GM12878 (cell line): ENCODE results near the gene PCGF6. TPM values are rescaled to one million over a fixed set of nuclear protein-coding genes. Genes with fewer than 3 reads are reported as not detected.

Experiments
- ATAC-seq: fragments of 200-7000 bp; cut with Tn5 transposase; 3 replicates; pipeline ENCODE4 v1.9.1; 2020; ENCODE audit warnings: mild to moderate bottlenecking, moderate library complexity
- BruUV-seq: library from RNA; stranded (reverse); fragments of 400-500 nt; replicated peaks from 2 replicates; lab custom pipeline; 2021; lab: Mats Ljungman, UMichigan
- CTCF ChIA-PET: fragments of 300-600 bp; sonication (Branson Sonifier 250); formaldehyde crosslinking; extraction: SDS; loops from one replicate; lab custom pipeline; 2021; ENCODE audit warnings: inconsistent platforms; lab: Yijun Ruan, JAX
- POLR2A ChIA-PET: fragments of 350-600 bp; formaldehyde crosslinking; extraction: SDS; loops from one replicate; lab custom pipeline; 2021; ENCODE audit warnings: inconsistent platforms; lab: Charles Lee
- RAD21 ChIA-PET: fragments of 300-600 bp; sonication (Branson Sonifier 250); formaldehyde crosslinking; loops from one replicate; lab custom pipeline; 2023; ENCODE audit warnings: antibody characterized with exemption; ENCODE audit not compliant: unreplicated experiment; lab: Charles Lee
- SMC1A ChIA-PET: fragments of 300-600 bp; sonication (Branson Sonifier 250); formaldehyde crosslinking; loops from one replicate; lab custom pipeline; 2023; ENCODE audit not compliant: unreplicated experiment, uncharacterized antibody; lab: Charles Lee
- DNase-seq: peaks from one replicate; pipeline ENCODE4 v3.0.0-alpha.2; 2011; ENCODE audit warnings: low read depth, low spot score
- FAIRE-seq: peaks from 3 replicates; lab custom pipeline; 2011; peaks lifted over from hg19 to GRCh38; lab: Jason Lieb, UNC
- H2AFZ ChIP-seq: 2 replicates; pipeline ENCODE4 v1.6.0; 2011; ENCODE audit warnings: low read depth, low read length, control low read depth; ENCODE audit not compliant: control insufficient read depth
- H3K27ac ChIP-seq: 2 replicates; pipeline ENCODE4 v1.5.1; 2011; ENCODE audit warnings: control low read depth; ENCODE audit not compliant: control insufficient read depth, insufficient read depth
- H3K27me3 ChIP-seq, 2 experiments: replicated peaks in 1 of 2; 2 replicates each; pipeline versions ENCODE4 v1.6.0 to v1.6.1; 2011; ENCODE audit warnings: low read length in 1 of 2; ENCODE audit not compliant: control insufficient read depth in 2 of 2, insufficient read depth in 2 of 2
- H3K36me3 ChIP-seq, 2 experiments: 2 replicates each; pipeline ENCODE4 v1.5.1; 2011; ENCODE audit warnings: low read length in 1 of 2; ENCODE audit not compliant: control insufficient read depth in 2 of 2, insufficient read depth in 2 of 2
- H3K4me1 ChIP-seq: 2 replicates; pipeline ENCODE4 v1.6.1; 2011; ENCODE audit warnings: mild to moderate bottlenecking, low read length, moderate library complexity, mixed read lengths; ENCODE audit not compliant: control insufficient read depth, insufficient read depth
- H3K4me2 ChIP-seq: 2 replicates; pipeline ENCODE4 v1.6.0; 2011; ENCODE audit warnings: control low read depth; ENCODE audit not compliant: control insufficient read depth, insufficient read depth
- H3K4me3 ChIP-seq: fragments of 200-600 bp; sonication (generic); 2 replicates; pipeline ENCODE4 v1.5.1; 2016
- H3K79me2 ChIP-seq: 2 replicates; pipeline ENCODE4 v1.6.0; 2011; ENCODE audit warnings: low read length; ENCODE audit not compliant: control insufficient read depth, insufficient read depth
- H3K9ac ChIP-seq: 2 replicates; pipeline ENCODE4 v1.8.0; 2011; ENCODE audit warnings: low read length, control low read depth, mixed read lengths; ENCODE audit not compliant: control insufficient read depth, insufficient read depth
- H3K9me3 ChIP-seq: replicated peaks from 3 replicates; pipeline ENCODE4 v1.5.1; 2011; ENCODE audit warnings: mild to moderate bottlenecking, low read length; ENCODE audit not compliant: control insufficient read depth, insufficient read depth
- H4K20me1 ChIP-seq: 2 replicates; pipeline ENCODE4 v1.6.0; 2011; ENCODE audit not compliant: control insufficient read depth, insufficient read depth
- BCL11A ChIP-seq: IDR thresholded peaks from 2 replicates; pipeline ENCODE4 v1.6.1; 2011; ENCODE audit warnings: low read depth, low read length
- BCLAF1 ChIP-seq: fragments of 450-650 bp; IDR thresholded peaks from 2 replicates; pipeline ENCODE4 v1.6.1; 2017; ENCODE audit warnings: antibody characterized with exemption, mild to moderate bottlenecking, moderate library complexity
- BHLHE40 ChIP-seq, 2 experiments: fragments of 450-650 bp in 1 of 2; IDR thresholded peaks; 2 replicates each; pipeline ENCODE4 v1.6.1; 2011 to 2017; ENCODE audit warnings: low read depth in 2 of 2, borderline replicate concordance in 1 of 2, improper control_type of control experiment in 1 of 2, low read length in 1 of 2, mild to moderate bottlenecking in 1 of 2
- FOXM1 ChIP-seq: IDR thresholded peaks from 2 replicates; pipeline ENCODE4 v1.6.1; 2012; ENCODE audit warnings: low read depth, mild to moderate bottlenecking, inconsistent platforms, low read length, moderate library complexity
- IRF3 ChIP-seq: fragments of 450-650 bp; IDR thresholded peaks from 2 replicates; pipeline ENCODE4 v1.6.1; 2014; ENCODE audit warnings: mild to moderate bottlenecking
- KAT2A ChIP-seq: conservative IDR thresholded peaks from 2 replicates; pipeline ENCODE4 v1.6.1; 2011; ENCODE audit warnings: low read depth, low read length; ENCODE audit not compliant: control insufficient read depth
- NFIC ChIP-seq: IDR thresholded peaks from 2 replicates; pipeline ENCODE4 v1.6.1; 2012; ENCODE audit warnings: low read depth, mild to moderate bottlenecking, inconsistent platforms, low read length, moderate library complexity
- NR2C2 ChIP-seq: IDR thresholded peaks from 2 replicates; pipeline ENCODE4 v1.6.1; 2011; ENCODE audit warnings: borderline replicate concordance, low read depth; ENCODE audit not compliant: control insufficient read depth, insufficient read length
- RCOR1 ChIP-seq: conservative IDR thresholded peaks from 2 replicates; pipeline ENCODE4 v1.6.1; 2012; ENCODE audit warnings: low read depth, low read length, improper control_type of control experiment
- RUNX3 ChIP-seq: IDR thresholded peaks from 2 replicates; pipeline ENCODE4 v1.6.1; 2012; ENCODE audit warnings: low read length, inconsistent platforms
- SIN3A ChIP-seq: IDR thresholded peaks from 2 replicates; pipeline ENCODE4 v1.6.1; 2012; ENCODE audit warnings: low read depth, low read length, improper control_type of control experiment
- SKIL ChIP-seq: fragments of 450-650 bp; IDR thresholded peaks from 2 replicates; pipeline ENCODE4 v1.6.1; 2017; ENCODE audit warnings: mild to moderate bottlenecking, low read depth, inconsistent platforms; ENCODE audit not compliant: poor library complexity, severe bottlenecking
- TCF3 ChIP-seq: IDR thresholded peaks from 2 replicates; pipeline ENCODE4 v1.6.1; 2012; ENCODE audit warnings: low read depth, mild to moderate bottlenecking, low read length, borderline replicate concordance; ENCODE audit not compliant: insufficient read depth
- ZNF274 ChIP-seq: IDR thresholded peaks from one replicate; pipeline ENCODE4 v1.8.0; 2011; ENCODE audit not compliant: insufficient read length, insufficient read depth
- WGBS: methylation state at CpG from one replicate; pipeline ENCODE4 v1.1.6; 2016; ENCODE audit warnings: low lambda C conversion rate; ENCODE audit not compliant: insufficient replicate concordance, insufficient coverage; ENCODE audit errors: missing lambda C conversion rate; 5-methylcytosine and 5-hydroxymethylcytosine counted together
- in situ Hi-C: fragments of 300-500 bp; cut with MboI; formaldehyde crosslinking; loops from 9 replicates; pipeline ENCODE4 v1.14.3; 2018; ENCODE audit warnings: mixed read lengths
- intact Hi-C: fragments of 100-400 bp; cut with micrococcal nuclease; formaldehyde crosslinking; loops from one replicate; pipeline ENCODE4 v1.14.2; 2022; ENCODE audit not compliant: unreplicated experiment
- polyA plus RNA-seq, 11 experiments: library from polyadenylated mRNA; depleted of rRNA in 4 of 11; unstranded in 6 of 11; stranded (reverse) in 5 of 11; fragments of >200 nt; fragmentation: Nextera tagmentation in 4 of 11; fragmentation: Illumina TruSeq in 1 of 11; extraction: Ambion mirVana in 4 of 11; extraction: Trizol in 1 of 11; gene quantifications; 1 replicate in 1 of 11; 2 replicates in 10 of 11; pipeline versions ENCODE4 v1.2.1 to v1.2.3, GENCODE V29; 2011 to 2016; ENCODE audit warnings: inconsistent platforms in 2 of 11, missing spikeins in 2 of 11, low read depth in 1 of 11
- total RNA-seq, 4 experiments: library from RNA; depleted of rRNA in 3 of 4; stranded (reverse); fragments of >200 nt in 3 of 4; fragmentation: Illumina TruSeq in 1 of 4; extraction: Trizol in 1 of 4; gene quantifications; 2 replicates each; pipeline versions ENCODE4 v1.2.1 to v1.2.3, GENCODE V29; 2013 to 2021
- TF ChIP-seq, protein P1 (sequence below): fragments of 450-650 bp; IDR thresholded peaks from 2 replicates; pipeline ENCODE4 v1.6.1; 2017; ENCODE audit warnings: mild to moderate bottlenecking
- TF ChIP-seq, protein P2 (sequence below): IDR thresholded peaks from 2 replicates; pipeline ENCODE4 v1.6.1; 2012; ENCODE audit warnings: low read depth, low read length, improper control_type of control experiment

PCGF6 gene
- total and polyA plus RNA-seq, 10 of the 15 experiments (the other 5 are each of a cell fraction or from before 2014, with no cell fraction given), result 6.5 to 19.1 (median 12.7) TPM

DNA sequence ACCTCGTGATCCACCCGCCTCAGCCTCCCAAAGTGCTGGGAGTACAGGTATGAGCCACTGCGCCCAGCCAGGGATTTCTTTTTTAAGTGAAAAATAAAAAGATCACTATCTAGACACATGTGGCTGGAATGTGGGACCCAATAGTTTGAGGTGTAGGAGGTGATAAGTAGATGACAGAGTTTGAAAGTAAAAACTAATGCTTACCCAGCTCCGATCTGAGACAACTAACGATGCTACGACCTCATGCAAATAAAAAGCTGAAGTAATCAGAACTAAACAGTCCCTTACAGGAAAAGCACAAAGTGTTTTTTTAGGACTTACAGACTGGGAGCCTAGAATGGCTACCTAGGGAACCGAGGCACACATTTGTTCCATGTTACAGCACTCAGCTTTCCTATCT lies 23.0 kb downstream of the PCGF6 start:
- DNase-seq (no peak), ATAC-seq (no peak), FAIRE-seq (peak; percentile 69)
- BruUV-seq, result no TSS peak
- WGBS, result 47% methylated on average over 7 of the region's 7 CpGs
- H3K4me1 ChIP-seq, result no peaks in the 10 kb centered on the region
- H3K27ac ChIP-seq, result no peak overlapping the region
- H4K20me1 ChIP-seq, result no peaks in the 10 kb centered on the region
- CTCF ChIA-PET, result interaction anchor here (0.6 kb wide), 1 partner anchor 257 kb away, joined by 5 read pairs; no protein-coding TSS in a partner anchor
- H3K4me2 ChIP-seq, result no peak overlapping the region
- no peak overlapping the region for H3K4me3 ChIP-seq
- no peaks in the 10 kb centered on the region for H3K79me2 ChIP-seq
- H3K27me3 ChIP-seq, result no peaks in the 10 kb centered on the region
- RAD21 ChIA-PET, result no interaction called here
- in situ Hi-C loops, result no loop called here
- SMC1A ChIA-PET, result no interaction called here
- H3K9me3 ChIP-seq, result no peaks in the 10 kb centered on the region
- no peak overlapping the region for H2AFZ ChIP-seq
- POLR2A ChIA-PET, result no interaction called here
- H3K36me3 ChIP-seq, result peaks cover 2 to 4% of the 10 kb centered on the region in 2 experiments
- H3K9ac ChIP-seq, result no peak overlapping the region
- intact Hi-C loops, result no loop called here
- TF ChIP-seq RCOR1, result no peak
- no peak for TF ChIP-seq NR2C2
- no peak for TF ChIP-seq NFIC
- no peak for TF ChIP-seq IRF3
- TF ChIP-seq BHLHE40 (IDR thresholded peaks at IDR 0.05; ENCODE audit: borderline replicate concordance in 1 of 2, low read depth in 2 of 2, low read length in 1 of 2), result no peak
- TF ChIP-seq, protein P1, sequence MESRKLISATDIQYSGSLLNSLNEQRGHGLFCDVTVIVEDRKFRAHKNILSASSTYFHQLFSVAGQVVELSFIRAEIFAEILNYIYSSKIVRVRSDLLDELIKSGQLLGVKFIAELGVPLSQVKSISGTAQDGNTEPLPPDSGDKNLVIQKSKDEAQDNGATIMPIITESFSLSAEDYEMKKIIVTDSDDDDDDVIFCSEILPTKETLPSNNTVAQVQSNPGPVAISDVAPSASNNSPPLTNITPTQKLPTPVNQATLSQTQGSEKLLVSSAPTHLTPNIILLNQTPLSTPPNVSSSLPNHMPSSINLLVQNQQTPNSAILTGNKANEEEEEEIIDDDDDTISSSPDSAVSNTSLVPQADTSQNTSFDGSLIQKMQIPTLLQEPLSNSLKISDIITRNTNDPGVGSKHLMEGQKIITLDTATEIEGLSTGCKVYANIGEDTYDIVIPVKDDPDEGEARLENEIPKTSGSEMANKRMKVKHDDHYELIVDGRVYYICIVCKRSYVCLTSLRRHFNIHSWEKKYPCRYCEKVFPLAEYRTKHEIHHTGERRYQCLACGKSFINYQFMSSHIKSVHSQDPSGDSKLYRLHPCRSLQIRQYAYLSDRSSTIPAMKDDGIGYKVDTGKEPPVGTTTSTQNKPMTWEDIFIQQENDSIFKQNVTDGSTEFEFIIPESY, result no peak
- no peak for TF ChIP-seq BCL11A
- no peak for TF ChIP-seq SKIL
- TF ChIP-seq FOXM1, result no peak
- no peak for TF ChIP-seq TCF3
- TF ChIP-seq, protein P2, sequence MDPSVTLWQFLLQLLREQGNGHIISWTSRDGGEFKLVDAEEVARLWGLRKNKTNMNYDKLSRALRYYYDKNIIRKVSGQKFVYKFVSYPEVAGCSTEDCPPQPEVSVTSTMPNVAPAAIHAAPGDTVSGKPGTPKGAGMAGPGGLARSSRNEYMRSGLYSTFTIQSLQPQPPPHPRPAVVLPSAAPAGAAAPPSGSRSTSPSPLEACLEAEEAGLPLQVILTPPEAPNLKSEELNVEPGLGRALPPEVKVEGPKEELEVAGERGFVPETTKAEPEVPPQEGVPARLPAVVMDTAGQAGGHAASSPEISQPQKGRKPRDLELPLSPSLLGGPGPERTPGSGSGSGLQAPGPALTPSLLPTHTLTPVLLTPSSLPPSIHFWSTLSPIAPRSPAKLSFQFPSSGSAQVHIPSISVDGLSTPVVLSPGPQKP, result no peak
- no peak for TF ChIP-seq RUNX3
- no peak for TF ChIP-seq BCLAF1
- no peak for TF ChIP-seq ZNF274
- TF ChIP-seq KAT2A, result no peak
- no peak for TF ChIP-seq SIN3A
